Activated naive CD8-positive, alpha-beta T cell treated with anti-CD3 and anti-CD28 coated beads, Interleukin-2, amount 50 U/mL, for 24 hours (primary cell): ENCODE measurements around the gene CDK15.
"Not testable (repeated sequence)": the region's sequence is repeated elsewhere in the genome, so short reads cannot be mapped to it uniquely, and the experiment has no call there.

Experiments used
- ATAC-seq: fragments of 150-1000 bp; cut with Tn5 transposase; one replicate; pipeline ENCODE4 v1.10.0; 2021
- DNase-seq: peaks from one replicate; pipeline ENCODE4 v3.0.0; 2021
- H3K27ac Mint-ChIP-seq: one replicate; pipeline ENCODE4 v1.8.0; 2021; ENCODE audit warnings: mild to moderate bottlenecking, mixed read lengths
- H3K27me3 Mint-ChIP-seq: one replicate; pipeline ENCODE4 v1.8.0; 2021; ENCODE audit warnings: mixed read lengths
- H3K36me3 Mint-ChIP-seq: one replicate; pipeline ENCODE4 v1.8.0; 2021; ENCODE audit warnings: low read depth, mixed read lengths
- H3K4me1 Mint-ChIP-seq: one replicate; pipeline ENCODE4 v1.8.0; 2021; ENCODE audit warnings: mixed read lengths
- H3K4me3 Mint-ChIP-seq: one replicate; pipeline ENCODE4 v1.8.0; 2021; ENCODE audit warnings: mild to moderate bottlenecking, moderate library complexity, mixed read lengths
- H3K9me3 Mint-ChIP-seq: one replicate; pipeline ENCODE4 v1.8.0; 2021; ENCODE audit warnings: mixed read lengths

The CDK15 gene

DNA sequence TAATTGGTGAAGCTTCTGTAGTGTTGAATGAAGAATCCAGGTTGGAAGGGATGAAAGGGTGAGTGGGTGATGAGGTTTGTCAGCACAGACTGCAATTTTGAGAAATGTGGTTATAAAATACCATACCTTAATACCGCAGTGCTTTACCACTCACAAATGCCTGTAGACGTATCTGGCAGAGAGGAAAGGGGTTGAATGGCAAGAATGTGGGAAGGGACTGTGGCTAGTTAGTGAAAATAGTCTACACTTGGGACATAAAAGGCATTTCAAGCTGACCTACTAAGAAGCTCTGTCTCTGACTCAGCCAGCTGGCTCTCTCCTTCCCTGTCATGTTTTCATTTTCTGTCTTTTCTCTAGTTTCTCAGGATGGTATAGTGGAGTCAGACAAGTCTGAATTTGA lies 25.1 kb downstream of the CDK15 start:
- ATAC-seq (no peak), DNase-seq (no peak)
- no peak overlapping the region for H3K27ac Mint-ChIP-seq
- no peak overlapping the region for H3K4me3 Mint-ChIP-seq
- peaks cover 10% of the 10 kb centered on the region for H3K27me3 Mint-ChIP-seq
- H3K36me3 Mint-ChIP-seq: no peaks in the 10 kb centered on the region
- H3K4me1 Mint-ChIP-seq: no peaks in the 10 kb centered on the region
- no peaks in the 10 kb centered on the region for H3K9me3 Mint-ChIP-seq

DNA sequence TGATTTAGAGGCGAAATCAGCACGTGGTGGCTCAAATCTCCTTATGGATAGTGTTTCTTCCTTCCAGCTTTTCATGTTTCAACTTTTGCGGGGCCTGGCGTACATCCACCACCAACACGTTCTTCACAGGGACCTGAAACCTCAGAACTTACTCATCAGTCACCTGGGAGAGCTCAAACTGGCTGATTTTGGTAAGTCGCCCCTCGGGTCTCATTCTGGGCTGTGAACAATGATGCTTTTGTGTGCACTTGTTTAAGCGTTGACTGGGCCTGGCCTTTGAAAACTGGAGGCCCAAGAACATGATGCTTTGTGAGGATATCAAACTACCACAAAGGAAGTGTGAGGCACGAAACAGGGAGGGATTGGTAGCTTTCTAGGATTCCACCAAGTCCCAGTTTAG lies 27.4 kb downstream of the CDK15 start:
- H3K27me3 Mint-ChIP-seq: peaks cover 8% of the 10 kb centered on the region
- DNase-seq (no peak), ATAC-seq (no peak)
- no peak overlapping the region for H3K4me3 Mint-ChIP-seq
- H3K4me1 Mint-ChIP-seq: no peaks in the 10 kb centered on the region
- H3K27ac Mint-ChIP-seq: no peak overlapping the region
- no peaks in the 10 kb centered on the region for H3K36me3 Mint-ChIP-seq
- no peaks in the 10 kb centered on the region for H3K9me3 Mint-ChIP-seq

DNA sequence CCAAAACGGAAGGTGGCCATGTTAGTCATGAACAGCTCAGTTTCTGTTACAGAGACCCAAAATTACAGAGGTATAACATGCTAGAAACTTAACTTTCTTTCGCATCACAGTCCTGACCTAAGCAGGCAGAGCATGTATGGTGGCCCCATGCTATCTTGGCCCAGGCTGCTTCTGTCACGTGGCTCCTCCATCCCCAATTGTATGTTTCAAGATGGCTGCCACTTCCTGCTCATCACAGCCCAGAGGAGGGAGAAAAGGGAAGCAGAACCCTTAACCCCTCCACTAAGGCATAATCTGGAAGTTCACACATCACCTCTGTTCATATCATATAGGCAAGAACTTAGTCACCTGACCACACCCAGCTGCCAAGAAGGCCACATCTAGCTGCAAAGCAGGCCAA lies 28.7 kb downstream of the CDK15 start:
- ATAC-seq: no peak
- no peak for DNase-seq
- no peak overlapping the region for H3K27ac Mint-ChIP-seq
- H3K27me3 Mint-ChIP-seq: peaks cover 8% of the 10 kb centered on the region
- H3K9me3 Mint-ChIP-seq: no peaks in the 10 kb centered on the region
- H3K4me1 Mint-ChIP-seq: no peaks in the 10 kb centered on the region
- H3K36me3 Mint-ChIP-seq: no peaks in the 10 kb centered on the region
- H3K4me3 Mint-ChIP-seq: no peak overlapping the region

DNA sequence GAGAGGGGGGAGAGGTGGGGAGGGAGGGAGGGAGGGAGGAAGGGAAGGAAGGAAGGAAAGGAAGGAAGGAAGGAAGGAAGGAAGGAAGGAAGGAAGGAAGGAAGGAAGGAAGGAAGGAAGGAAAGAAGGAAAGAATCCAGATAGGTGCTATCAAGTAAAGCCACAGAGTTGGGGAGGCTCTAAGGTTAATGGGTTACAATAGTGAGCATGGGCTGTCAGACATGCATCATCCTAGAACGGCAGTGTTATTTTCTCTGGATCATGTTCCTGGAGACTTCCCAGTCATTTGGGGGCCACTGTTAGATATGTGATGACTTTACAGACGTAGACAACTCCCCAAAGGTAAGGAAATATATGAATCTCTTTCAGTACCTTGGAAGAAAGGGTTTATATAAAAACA lies 31.1 kb downstream of the CDK15 start:
- Mint-ChIP-seq H3K27ac (no peak overlapping the region), H3K36me3 (no peaks in the 10 kb centered on the region), H3K27me3 (peaks cover 16% of the 10 kb centered on the region), H3K4me1 (no peaks in the 10 kb centered on the region), H3K4me3 (no peak overlapping the region), H3K9me3 (peaks cover 9% of the 10 kb centered on the region)
- ATAC-seq (no peak), DNase-seq (no peak)

DNA sequence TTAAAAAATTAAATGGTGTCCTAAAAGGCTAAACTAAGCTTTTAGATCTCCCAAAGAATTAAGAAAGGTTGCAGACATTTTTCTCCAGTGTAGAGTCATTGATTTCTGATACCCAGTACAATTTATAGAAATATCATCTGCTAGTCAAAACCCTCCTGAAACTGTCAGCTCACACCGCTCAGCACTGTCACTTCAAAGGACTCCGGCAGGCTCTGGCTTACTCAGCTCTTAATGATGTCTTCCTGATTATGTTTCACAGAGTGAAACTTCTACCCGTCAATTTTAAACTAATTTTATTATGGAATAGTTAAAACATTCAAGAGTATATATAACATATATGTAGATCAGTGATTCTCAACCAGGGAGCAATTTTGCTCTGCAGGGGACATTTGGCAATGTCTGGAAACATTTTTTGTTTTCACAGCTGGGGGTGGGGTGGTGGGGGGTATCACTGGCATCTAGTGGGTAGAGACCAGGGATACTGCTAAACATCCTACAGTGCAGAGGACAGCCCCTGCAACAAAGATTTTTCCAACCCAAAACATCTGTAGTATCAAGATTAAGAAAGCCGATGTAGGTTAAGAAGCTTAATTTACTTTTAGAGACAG lies 31.6 kb downstream of the CDK15 start:
- Mint-ChIP-seq H3K4me3 (no peak overlapping the region), H3K27me3 (peaks cover 16% of the 10 kb centered on the region), H3K27ac (no peak overlapping the region), H3K4me1 (no peaks in the 10 kb centered on the region), H3K36me3 (no peaks in the 10 kb centered on the region), H3K9me3 (peaks cover 9% of the 10 kb centered on the region)
- ATAC-seq (no peak), DNase-seq (no peak)

DNA sequence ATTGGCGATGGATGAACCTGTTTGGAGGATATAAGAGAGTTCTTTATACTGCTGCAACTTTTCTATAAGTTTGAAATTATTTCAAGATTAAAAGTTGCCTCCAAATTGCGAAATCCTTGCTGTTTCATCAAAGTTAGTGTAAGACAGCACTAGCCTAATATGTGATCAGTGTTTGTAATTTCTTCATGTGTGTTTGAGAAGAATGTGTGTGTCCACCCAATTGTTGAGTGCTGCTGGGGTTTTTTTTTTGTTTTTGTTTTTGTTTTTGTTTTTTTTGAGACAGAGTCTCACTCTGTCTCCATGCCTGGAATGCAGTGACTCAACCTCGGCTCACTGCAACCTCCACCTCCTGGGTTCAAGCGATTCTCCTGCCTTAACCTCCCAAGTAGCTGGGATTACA lies 33.4 kb downstream of the CDK15 start:
- H3K9me3 Mint-ChIP-seq: peaks cover 9% of the 10 kb centered on the region
- H3K4me3 Mint-ChIP-seq: no peak overlapping the region
- no peaks in the 10 kb centered on the region for H3K36me3 Mint-ChIP-seq
- no peaks in the 10 kb centered on the region for H3K4me1 Mint-ChIP-seq
- DNase-seq (no peak), ATAC-seq (no peak)
- H3K27ac Mint-ChIP-seq: no peak overlapping the region
- peaks cover 16% of the 10 kb centered on the region for H3K27me3 Mint-ChIP-seq

DNA sequence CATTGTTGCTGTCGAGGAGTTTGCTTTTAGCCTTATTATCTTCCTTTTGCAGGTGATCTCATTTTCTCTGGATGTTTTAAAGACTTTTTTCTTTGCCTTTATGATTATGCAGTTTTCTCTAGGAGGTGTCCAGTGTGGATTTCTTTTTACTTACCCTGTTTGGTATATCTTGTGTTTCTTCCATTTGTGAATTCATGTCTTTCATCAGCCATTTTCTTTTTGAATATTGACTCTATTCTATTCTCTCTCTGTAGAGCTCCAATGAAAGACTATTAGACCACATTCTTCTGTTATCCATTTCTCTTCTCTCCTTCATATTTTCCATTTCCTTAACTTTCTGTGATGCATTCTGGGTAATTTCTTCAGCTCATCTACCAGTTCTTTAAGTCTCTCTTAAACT lies 34.4 kb downstream of the CDK15 start:
- Mint-ChIP-seq H3K27me3 (peaks cover 16% of the 10 kb centered on the region), H3K4me1 (no peaks in the 10 kb centered on the region), H3K27ac (no peak overlapping the region), H3K9me3 (peaks cover 9% of the 10 kb centered on the region), H3K36me3 (no peaks in the 10 kb centered on the region), H3K4me3 (no peak overlapping the region)
- DNase-seq (no peak), ATAC-seq (no peak)

DNA sequence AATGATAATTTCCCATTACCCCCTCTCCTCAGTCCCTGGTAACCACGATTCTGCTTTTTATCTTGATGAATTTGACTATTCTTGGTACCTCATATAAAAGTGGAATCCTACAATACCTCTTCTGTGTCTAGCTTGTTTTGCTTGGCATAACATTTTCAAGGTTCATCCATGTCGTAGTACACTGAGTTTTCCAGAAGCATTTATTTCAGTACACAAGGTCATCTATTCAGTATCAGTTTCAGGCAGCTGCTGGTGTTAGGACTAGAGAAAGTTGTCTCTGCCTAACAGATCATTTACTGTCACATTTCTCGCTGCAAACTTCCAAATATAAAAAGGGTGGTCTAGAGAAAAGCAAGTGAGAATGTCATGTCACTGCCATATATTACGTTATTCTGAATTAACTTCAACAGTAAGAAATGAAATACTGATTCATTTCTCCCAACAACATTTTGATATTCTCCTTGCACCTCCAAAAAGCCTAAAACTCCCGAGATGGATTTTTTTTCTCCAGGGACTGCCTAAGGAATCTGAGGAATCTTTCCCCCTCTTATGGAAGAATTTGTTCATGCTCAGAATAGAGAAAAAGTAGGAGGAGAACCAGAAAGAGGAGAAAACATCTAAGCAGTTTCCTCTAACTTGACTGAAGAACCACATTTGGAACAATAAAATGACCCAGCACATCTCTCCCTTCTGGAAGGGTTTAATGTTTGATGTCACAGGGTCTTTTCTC lies 36.0 kb downstream of the CDK15 start:
- DNase-seq (no peak), ATAC-seq (no peak)
- no peak overlapping the region for H3K27ac Mint-ChIP-seq
- peaks cover 9% of the 10 kb centered on the region for H3K9me3 Mint-ChIP-seq
- no peaks in the 10 kb centered on the region for H3K36me3 Mint-ChIP-seq
- H3K4me1 Mint-ChIP-seq: no peaks in the 10 kb centered on the region
- H3K27me3 Mint-ChIP-seq: peaks cover 21% of the 10 kb centered on the region
- no peak overlapping the region for H3K4me3 Mint-ChIP-seq

DNA sequence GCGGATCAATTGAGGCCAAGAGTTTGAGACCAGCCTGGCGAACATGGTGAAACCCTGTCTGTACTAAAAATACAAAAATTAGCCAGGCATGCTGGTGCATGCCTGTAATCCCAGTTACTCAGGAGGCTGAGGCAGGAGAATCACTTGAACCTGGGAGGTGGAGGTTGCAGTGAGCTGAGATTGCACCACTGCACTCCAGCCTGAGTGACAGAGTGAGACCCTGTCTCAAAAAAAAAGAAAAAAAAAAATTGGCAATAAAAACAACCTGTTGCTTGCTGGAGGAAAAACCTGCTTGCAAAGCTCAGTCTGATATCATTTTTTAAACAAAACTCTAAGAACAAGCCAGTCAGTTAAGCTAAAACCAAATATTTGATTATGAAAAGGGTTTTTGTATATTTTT lies 38.6 kb downstream of the CDK15 start:
- H3K36me3 Mint-ChIP-seq, H3K27ac Mint-ChIP-seq: not testable (repeated sequence)

DNA sequence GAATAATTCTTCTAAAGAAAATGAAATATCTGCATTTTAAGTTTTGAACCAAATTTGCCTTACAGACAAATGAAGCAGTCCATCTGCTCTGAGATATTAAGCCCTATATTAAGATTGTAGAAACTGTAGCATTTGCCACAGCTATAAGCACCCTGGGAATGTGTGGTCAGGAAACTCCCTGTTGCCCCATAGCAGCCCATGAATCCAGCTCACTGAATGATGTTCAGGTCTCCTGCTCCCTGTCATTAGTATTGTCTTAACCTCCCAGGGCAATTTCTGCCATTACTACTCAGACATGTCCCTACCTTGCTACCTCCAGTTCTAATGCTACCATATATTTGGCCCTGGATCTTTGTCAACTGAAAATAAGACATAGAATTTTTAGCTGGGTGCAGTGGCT lies 41.1 kb downstream of the CDK15 start:
- H3K9me3 Mint-ChIP-seq: no peaks in the 10 kb centered on the region
- ATAC-seq (no peak), DNase-seq (no peak)
- H3K27me3 Mint-ChIP-seq: peaks cover 5% of the 10 kb centered on the region
- no peaks in the 10 kb centered on the region for H3K36me3 Mint-ChIP-seq
- H3K27ac Mint-ChIP-seq: no peak overlapping the region
- H3K4me1 Mint-ChIP-seq: no peaks in the 10 kb centered on the region
- H3K4me3 Mint-ChIP-seq: no peak overlapping the region

More for the DNA sequence above, 38.6 kb downstream of the CDK15 start:
- DNase-seq, ATAC-seq, H3K9me3 Mint-ChIP-seq, H3K4me3 Mint-ChIP-seq, H3K4me1 Mint-ChIP-seq: not testable (repeated sequence)
- peaks cover 18% of the 10 kb centered on the region for H3K27me3 Mint-ChIP-seq

DNA sequence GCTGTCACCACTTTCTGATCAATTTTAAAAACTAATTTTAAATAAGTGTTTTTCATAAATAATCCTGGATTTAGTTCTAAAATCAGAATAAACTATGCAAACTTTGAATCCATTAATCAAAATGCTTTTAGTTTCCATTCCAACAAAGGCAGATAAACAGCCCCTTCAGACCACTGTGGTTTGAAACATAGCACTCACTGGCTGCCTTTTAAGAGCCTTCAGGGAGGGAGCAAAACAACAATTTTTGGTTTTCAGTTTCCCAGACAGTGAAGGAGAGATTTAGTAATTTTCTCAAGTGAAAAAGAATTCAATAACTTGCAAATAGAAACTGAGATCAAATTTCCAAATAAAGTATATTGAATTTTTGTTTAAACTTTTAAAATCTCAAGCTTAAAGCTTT lies 46.1 kb downstream of the CDK15 start:
- no peaks in the 10 kb centered on the region for H3K9me3 Mint-ChIP-seq
- no peaks in the 10 kb centered on the region for H3K36me3 Mint-ChIP-seq
- peaks cover 2% of the 10 kb centered on the region for H3K27me3 Mint-ChIP-seq
- ATAC-seq: no peak
- no peaks in the 10 kb centered on the region for H3K4me1 Mint-ChIP-seq
- DNase-seq: no peak
- H3K4me3 Mint-ChIP-seq: no peak overlapping the region
- H3K27ac Mint-ChIP-seq: no peak overlapping the region

DNA sequence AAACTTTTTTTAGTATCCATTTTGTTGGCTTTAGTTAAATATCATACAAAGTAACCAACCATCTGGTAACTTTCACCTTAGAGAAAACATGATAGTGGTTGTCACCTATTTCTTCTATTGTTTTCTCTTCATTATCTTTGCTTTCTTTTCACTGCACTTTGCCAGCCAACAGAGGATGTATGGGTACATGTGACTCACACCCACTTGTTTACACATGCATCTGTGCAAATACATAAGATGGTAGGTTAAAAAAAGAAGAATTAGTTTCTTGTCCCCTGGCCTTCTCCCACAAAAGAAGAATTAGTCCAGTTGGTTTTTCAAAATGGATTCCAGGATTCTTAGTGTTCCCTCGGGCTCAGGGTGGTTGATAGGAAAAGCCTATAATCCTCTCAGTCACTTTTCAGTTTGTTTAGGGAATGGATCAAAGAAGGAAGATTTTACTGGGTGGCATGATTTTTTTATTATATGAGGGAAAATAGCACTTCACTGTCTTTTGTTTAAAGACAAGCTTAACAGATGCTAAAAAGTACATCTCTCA lies 46.6 kb downstream of the CDK15 start:
- peaks cover 2% of the 10 kb centered on the region for H3K27me3 Mint-ChIP-seq
- DNase-seq: no peak
- H3K9me3 Mint-ChIP-seq: no peaks in the 10 kb centered on the region
- H3K4me3 Mint-ChIP-seq: no peak overlapping the region
- no peaks in the 10 kb centered on the region for H3K36me3 Mint-ChIP-seq
- H3K4me1 Mint-ChIP-seq: no peaks in the 10 kb centered on the region
- no peak for ATAC-seq
- no peak overlapping the region for H3K27ac Mint-ChIP-seq

DNA sequence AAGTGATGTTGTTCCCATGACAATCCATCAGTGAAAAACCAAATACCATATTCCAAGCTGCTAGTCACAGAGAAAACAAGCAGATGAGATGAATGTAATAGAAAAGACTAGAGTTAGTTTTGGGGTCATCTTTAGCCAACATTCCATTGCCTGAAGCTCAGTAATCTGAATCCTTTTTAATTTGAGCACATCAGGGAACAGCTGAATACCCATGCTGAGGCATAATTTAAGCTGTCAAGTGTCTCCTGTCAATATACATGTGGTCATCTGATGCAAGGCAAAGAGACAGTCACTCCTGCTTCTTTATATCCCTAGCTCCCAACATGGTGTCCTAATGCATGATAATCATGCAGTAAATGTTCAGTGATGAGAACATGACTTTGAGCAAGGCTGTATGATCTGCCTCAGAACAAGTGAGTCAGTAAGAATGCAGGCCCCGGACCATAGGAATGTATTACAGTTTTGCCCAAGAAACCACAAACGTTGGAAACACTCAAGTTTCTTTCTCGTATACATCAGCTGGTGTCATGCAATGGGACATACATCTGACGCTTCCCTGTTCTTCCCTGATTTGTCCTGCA lies 48.0 kb downstream of the CDK15 start:
- Mint-ChIP-seq H3K27ac (no peak overlapping the region), H3K36me3 (no peaks in the 10 kb centered on the region), H3K9me3 (no peaks in the 10 kb centered on the region), H3K4me1 (peaks cover 11% of the 10 kb centered on the region), H3K4me3 (no peak overlapping the region), H3K27me3 (peaks cover 14% of the 10 kb centered on the region)
- ATAC-seq (no peak), DNase-seq (no peak)

DNA sequence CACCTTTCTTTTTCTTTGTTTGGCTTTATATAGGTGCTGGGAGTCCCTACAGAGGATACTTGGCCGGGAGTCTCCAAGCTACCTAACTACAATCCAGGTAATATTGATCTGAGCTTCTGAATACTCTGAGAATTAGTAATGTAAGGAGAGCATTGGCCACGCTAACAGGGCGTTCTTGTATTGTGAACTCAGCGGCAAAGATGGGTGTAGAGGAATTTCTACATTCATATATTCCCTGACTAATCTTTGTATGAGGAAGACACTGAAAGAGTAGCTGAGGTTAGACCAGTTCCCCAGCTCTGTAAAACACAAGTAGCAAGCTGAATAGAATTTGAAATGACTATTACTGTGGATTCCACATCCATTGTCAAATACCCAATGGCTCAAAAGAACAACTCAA lies 48.5 kb downstream of the CDK15 start:
- H3K36me3 Mint-ChIP-seq: no peaks in the 10 kb centered on the region

DNA sequence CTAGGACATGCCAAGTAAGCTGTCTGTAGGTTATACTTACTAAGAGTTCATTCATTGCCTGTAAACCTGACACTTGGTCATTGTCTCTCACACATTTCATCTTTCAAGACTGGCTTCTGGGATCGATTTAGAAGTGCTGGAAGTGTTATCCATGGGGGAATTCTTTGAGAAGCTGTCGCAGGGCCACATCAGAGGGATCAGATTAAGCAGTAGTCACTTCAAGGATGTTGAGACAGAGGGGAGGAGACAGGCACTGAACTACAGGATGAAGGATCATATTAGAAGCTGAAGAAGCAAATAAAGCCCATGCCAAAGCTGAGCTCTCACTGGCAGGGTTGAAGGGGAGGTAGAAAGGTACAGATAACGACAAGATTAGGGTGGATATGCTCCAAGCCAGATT lies 49.0 kb downstream of the CDK15 start:
- Mint-ChIP-seq H3K36me3 (no peaks in the 10 kb centered on the region), H3K4me3 (no peak overlapping the region), H3K4me1 (peaks cover 12% of the 10 kb centered on the region), H3K27ac (no peak overlapping the region), H3K9me3 (no peaks in the 10 kb centered on the region), H3K27me3 (peaks cover 17% of the 10 kb centered on the region)
- no peak for DNase-seq
- no peak for ATAC-seq

More for the DNA sequence above, 48.5 kb downstream of the CDK15 start:
- Mint-ChIP-seq H3K4me1 (peaks cover 12% of the 10 kb centered on the region), H3K27me3 (peaks cover 15% of the 10 kb centered on the region), H3K9me3 (no peaks in the 10 kb centered on the region), H3K27ac (no peak overlapping the region), H3K4me3 (no peak overlapping the region)
- no peak for DNase-seq
- ATAC-seq: no peak
